Ureter (tissue), 1 donor: ENCODE data around the gene ACAD11. TPM values are rescaled to one million over a fixed set of nuclear protein-coding genes. Genes with fewer than 3 reads are reported as not detected.
"Not testable (repeated sequence)": the region's sequence is repeated elsewhere in the genome, so short reads cannot be mapped to it uniquely, and the experiment has no call there.

Source experiments
- DNase-seq: peaks from one replicate; pipeline ENCODE4 v3.0.0-alpha.2; 2020; ENCODE audit warnings: low spot score
- total RNA-seq: library from RNA; stranded (reverse); gene quantifications from one replicate; pipeline ENCODE4 v1.2.4, GENCODE V29; 2023
- donor health status: DM: yes; HTN: yes; CAD: no.

ACAD11 gene
- total RNA-seq, 1 donor from 2014 or later: 23.5 TPM

- no peak for DNase-seq
Measured at GRCh38 chr3:132605374-132605792, 54.2 kb downstream of the ACAD11 start.

- not testable (repeated sequence) for DNase-seq
Measured at GRCh38 chr3:132600614-132601013, 59.0 kb downstream of the ACAD11 start.

- no peak for DNase-seq
Measured at GRCh38 chr3:132598181-132598580, 61.4 kb downstream of the ACAD11 start.

- DNase-seq: no peak
Measured at GRCh38 chr3:132597660-132598059, 61.9 kb downstream of the ACAD11 start.

GRCh38 chr3:132596816-132597433, 62.7 kb downstream of the ACAD11 start, which contains the start of gene ACKR4:
TSS of gene ACKR4 (plus strand) at chr3:132597270. CDS start at chr3:132600398, 3,128 bp downstream.
- DNase-seq: no peak

GRCh38 chr3:132596326-132596725, 63.3 kb downstream of the ACAD11 start:
- no peak for DNase-seq

- no peak for DNase-seq
Measured at GRCh38 chr3:132595014-132595413, 64.6 kb downstream of the ACAD11 start.

GRCh38 chr3:132594498-132594897, 65.1 kb downstream of the ACAD11 start:
- no peak for DNase-seq

- DNase-seq: no peak
Measured at GRCh38 chr3:132593947-132594323, 65.7 kb downstream of the ACAD11 start.

GRCh38 chr3:132593241-132593946, 66.2 kb downstream of the ACAD11 start:
- no peak for DNase-seq

- no peak for DNase-seq
Measured at GRCh38 chr3:132592216-132592615, 67.4 kb downstream of the ACAD11 start.

GRCh38 chr3:132587401-132587800, 72.2 kb downstream of the ACAD11 start:
- no peak for DNase-seq

GRCh38 chr3:132573797-132574211, 85.8 kb downstream of the ACAD11 start:
- no peak for DNase-seq

GRCh38 chr3:132570016-132570415, 89.6 kb downstream of the ACAD11 start:
- no peak for DNase-seq

- no peak for DNase-seq
Measured at GRCh38 chr3:132569580-132569979, 90.0 kb downstream of the ACAD11 start.

GRCh38 chr3:132569153-132569552, 90.5 kb downstream of the ACAD11 start:
- DNase-seq: no peak

GRCh38 chr3:132568422-132568821, 91.2 kb downstream of the ACAD11 start:
- no peak for DNase-seq

- DNase-seq: no peak
Measured at GRCh38 chr3:132564070-132564465, 95.5 kb downstream of the ACAD11 start.

GRCh38 chr3:132563420-132564069, 96.1 kb downstream of the ACAD11 start:
- no peak for DNase-seq

GRCh38 chr3:132561003-132561402, 98.6 kb downstream of the ACAD11 start:
- DNase-seq: no peak

- no peak for DNase-seq
Measured at GRCh38 chr3:132556508-132557159, 103.0 kb downstream of the ACAD11 start.

- not testable (repeated sequence) for DNase-seq
Measured at GRCh38 chr3:132556036-132556386, 103.6 kb downstream of the ACAD11 start.
